Lower leg skin (tissue), 3 donors: ENCODE results near the gene RPLP2.

ENCODE experiments used
- POLR2A ChIP-seq, 2 donors: fragments of 450-650 bp; IDR thresholded peaks; one replicate each; pipeline ENCODE4 v1.6.1; 2016 to 2017; ENCODE audit warnings: antibody characterized with exemption in 2 of 2, mild to moderate bottlenecking in 1 of 2, moderate library complexity in 1 of 2
- TF ChIP-seq, protein P1 (sequence below), 3 donors: fragments of 450-650 bp; IDR thresholded peaks; one replicate each; pipeline ENCODE4 v1.5.1; 2016; ENCODE audit warnings: antibody characterized with exemption in 3 of 3, mild to moderate bottlenecking in 3 of 3, moderate library complexity in 2 of 3

DNA sequence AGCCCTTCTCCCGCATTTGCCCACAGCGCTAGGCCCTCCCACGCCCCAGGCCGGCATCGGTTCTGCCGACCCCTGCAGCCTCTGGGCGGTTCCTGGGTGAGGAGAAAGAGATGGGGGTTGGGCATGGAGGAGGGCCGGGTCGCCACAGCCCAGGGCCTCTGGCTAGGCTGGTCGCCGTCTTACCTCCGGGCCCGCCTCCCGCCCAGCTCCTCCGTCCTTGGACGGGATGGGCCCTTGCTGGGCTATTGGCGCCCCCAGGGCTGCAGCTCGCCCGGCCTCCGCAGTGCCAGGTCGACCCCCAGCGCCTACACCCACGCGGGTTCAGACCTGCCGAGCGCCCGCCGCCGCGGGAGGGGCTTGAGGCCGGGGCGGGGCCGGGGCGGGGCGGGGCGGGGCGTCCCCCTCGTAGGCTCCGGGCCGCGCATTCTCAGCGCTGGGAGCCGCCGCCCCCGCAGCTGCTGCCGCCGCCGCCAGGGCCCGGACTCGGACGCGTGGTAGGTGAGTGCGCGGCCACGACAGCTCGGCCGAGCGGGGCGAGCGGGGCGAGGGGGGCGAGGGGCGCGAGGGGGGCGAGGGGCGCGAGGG lies 22.9 kb downstream of the RPLP2 start, which contains the start of gene CD151:
- TF ChIP-seq, protein P1, sequence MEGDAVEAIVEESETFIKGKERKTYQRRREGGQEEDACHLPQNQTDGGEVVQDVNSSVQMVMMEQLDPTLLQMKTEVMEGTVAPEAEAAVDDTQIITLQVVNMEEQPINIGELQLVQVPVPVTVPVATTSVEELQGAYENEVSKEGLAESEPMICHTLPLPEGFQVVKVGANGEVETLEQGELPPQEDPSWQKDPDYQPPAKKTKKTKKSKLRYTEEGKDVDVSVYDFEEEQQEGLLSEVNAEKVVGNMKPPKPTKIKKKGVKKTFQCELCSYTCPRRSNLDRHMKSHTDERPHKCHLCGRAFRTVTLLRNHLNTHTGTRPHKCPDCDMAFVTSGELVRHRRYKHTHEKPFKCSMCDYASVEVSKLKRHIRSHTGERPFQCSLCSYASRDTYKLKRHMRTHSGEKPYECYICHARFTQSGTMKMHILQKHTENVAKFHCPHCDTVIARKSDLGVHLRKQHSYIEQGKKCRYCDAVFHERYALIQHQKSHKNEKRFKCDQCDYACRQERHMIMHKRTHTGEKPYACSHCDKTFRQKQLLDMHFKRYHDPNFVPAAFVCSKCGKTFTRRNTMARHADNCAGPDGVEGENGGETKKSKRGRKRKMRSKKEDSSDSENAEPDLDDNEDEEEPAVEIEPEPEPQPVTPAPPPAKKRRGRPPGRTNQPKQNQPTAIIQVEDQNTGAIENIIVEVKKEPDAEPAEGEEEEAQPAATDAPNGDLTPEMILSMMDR (IDR thresholded peaks at IDR 0.05): no peak
- TF ChIP-seq POLR2A (IDR thresholded peaks at IDR 0.05): no peak
